WTC11 (cell line): ENCODE data around the gene MARCHF11. TPM values are rescaled to one million over a fixed set of nuclear protein-coding genes. Genes with fewer than 3 reads are reported as not detected.

Source experiments
- ATAC-seq: fragments of 200-7000 bp; cut with Tn5 transposase; 2 replicates; pipeline ENCODE4 v1.10.0; 2021; ENCODE audit warnings: mild to moderate bottlenecking, moderate library complexity
- Bru-seq: library from RNA; stranded (reverse); fragments of 400-500 nt; gene quantifications from one replicate; lab custom pipeline; 2021; lab: Mats Ljungman, UMichigan
- CTCF ChIA-PET: fragments of 300-600 bp; sonication (Branson Sonifier 250); formaldehyde crosslinking; loops from one replicate; lab custom pipeline; 2021; ENCODE audit warnings: antibody characterized with exemption; lab: Charles Lee
- POLR2A ChIA-PET: fragments of 350-600 bp; sonication (Branson Sonifier 250); formaldehyde crosslinking; loops from one replicate; lab custom pipeline; 2021; ENCODE audit warnings: antibody characterized with exemption; lab: Charles Lee
- DNase-seq: peaks from one replicate; pipeline ENCODE4 v3.0.0; 2021; ENCODE audit warnings: low spot score
- H3K27ac Mint-ChIP-seq: 2 replicates; pipeline ENCODE4 v1.8.0; 2021; ENCODE audit warnings: mixed read lengths
- H3K27me3 Mint-ChIP-seq: 2 replicates; pipeline ENCODE4 v1.8.0; 2021; ENCODE audit warnings: low read depth, mild to moderate bottlenecking, moderate library complexity, mixed read lengths
- H3K36me3 Mint-ChIP-seq: 2 replicates; pipeline ENCODE4 v1.8.0; 2021; ENCODE audit warnings: mixed read lengths
- H3K4me1 Mint-ChIP-seq: 2 replicates; pipeline ENCODE4 v1.8.0; 2022; ENCODE audit warnings: mixed read lengths
- H3K4me3 Mint-ChIP-seq: 2 replicates; pipeline ENCODE4 v1.8.0; 2021; ENCODE audit warnings: mild to moderate bottlenecking, moderate library complexity, mixed read lengths
- H3K9me3 Mint-ChIP-seq: 2 replicates; pipeline ENCODE4 v1.8.0; 2021; ENCODE audit warnings: mixed read lengths
- ATF1 ChIP-seq: sonication (generic); formaldehyde crosslinking; IDR thresholded peaks from 2 replicates; pipeline ENCODE4 v1.8.1; 2023; ENCODE audit warnings: mild to moderate bottlenecking, moderate library complexity, missing genetic modification reagents
- CREB1 ChIP-seq: sonication (generic); formaldehyde crosslinking; IDR thresholded peaks from 2 replicates; pipeline ENCODE4 v1.8.0; 2023; ENCODE audit warnings: mild to moderate bottlenecking, missing genetic modification reagents
- HMGA2 ChIP-seq: fragments of 250-450 bp; sonication (Bioruptor Pico); IDR thresholded peaks from 2 replicates; pipeline ENCODE4 v1.4.0; 2021; ENCODE audit warnings: mild to moderate bottlenecking, moderate library complexity
- MXD4 ChIP-seq: fragments of 250-450 bp; sonication (Bioruptor Pico); IDR thresholded peaks from 2 replicates; pipeline ENCODE4 v1.8.0; 2021; ENCODE audit warnings: mild to moderate bottlenecking, moderate library complexity, borderline replicate concordance
- NFE2L1 ChIP-seq: sonication (generic); formaldehyde crosslinking; IDR thresholded peaks from 2 replicates; pipeline ENCODE4 v1.8.1; 2023; ENCODE audit warnings: missing genetic modification reagents
- NR1H2 ChIP-seq: sonication (generic); formaldehyde crosslinking; IDR thresholded peaks from 2 replicates; pipeline ENCODE4 v1.9.0; 2021; ENCODE audit warnings: mild to moderate bottlenecking, moderate library complexity, missing genetic modification reagents
- OVOL2 ChIP-seq: fragments of 250-450 bp; sonication (Bioruptor Pico); IDR thresholded peaks from 2 replicates; pipeline ENCODE4 v1.9.0; 2021; ENCODE audit warnings: mild to moderate bottlenecking, borderline replicate concordance
- RELA ChIP-seq: sonication (generic); formaldehyde crosslinking; IDR thresholded peaks from 2 replicates; pipeline ENCODE4 v1.8.1; 2022; ENCODE audit warnings: missing genetic modification reagents, mild to moderate bottlenecking, borderline replicate concordance
- SOX15 ChIP-seq: fragments of 250-450 bp; sonication (Bioruptor Pico); IDR thresholded peaks from 2 replicates; pipeline ENCODE4 v1.9.0; 2021; ENCODE audit warnings: mild to moderate bottlenecking
- TEAD4 ChIP-seq: sonication (generic); formaldehyde crosslinking; IDR thresholded peaks from 2 replicates; pipeline ENCODE4 v1.8.0; 2022; ENCODE audit warnings: mild to moderate bottlenecking, missing genetic modification reagents
- ZNF121 ChIP-seq: sonication (generic); formaldehyde crosslinking; IDR thresholded peaks from 2 replicates; pipeline ENCODE4 v1.8.0; 2023; ENCODE audit warnings: missing genetic modification reagents
- ZNF671 ChIP-seq: fragments of 250-450 bp; sonication (Bioruptor Pico); IDR thresholded peaks from 2 replicates; pipeline ENCODE4 v1.8.0; 2021; ENCODE audit warnings: mild to moderate bottlenecking
- long read RNA-seq, 3 experiments: library from RNA in 1 of 3; library from capped mRNA in 1 of 3; library from polyadenylated mRNA in 1 of 3; unstranded in 2 of 3; stranded (forward) in 1 of 3; transcript quantifications; one replicate each; pipeline ENCODE4 v2.0.0, GENCODE V29; 2021
- total RNA-seq: library from RNA; stranded (reverse); gene quantifications from 3 replicates; pipeline ENCODE4 v1.2.3, GENCODE V29; 2021
- TF ChIP-seq, protein P1 (sequence below): sonication (generic); formaldehyde crosslinking; IDR thresholded peaks from 2 replicates; pipeline ENCODE4 v1.8.0; 2022; ENCODE audit warnings: mild to moderate bottlenecking, missing genetic modification reagents
- TF ChIP-seq, protein P2 (sequence below): sonication (generic); formaldehyde crosslinking; IDR thresholded peaks from 2 replicates; pipeline ENCODE4 v1.8.1; 2023; ENCODE audit warnings: mild to moderate bottlenecking, missing genetic modification reagents
- TF ChIP-seq, protein P3 (sequence below): sonication (generic); formaldehyde crosslinking; IDR thresholded peaks from 2 replicates; pipeline ENCODE4 v1.8.1; 2022; ENCODE audit warnings: low read depth, mild to moderate bottlenecking, moderate library complexity, missing genetic modification reagents, borderline replicate concordance
- TF ChIP-seq, protein P4 (sequence below): sonication (generic); formaldehyde crosslinking; IDR thresholded peaks from 2 replicates; pipeline ENCODE4 v1.8.0; 2023; ENCODE audit warnings: missing genetic modification reagents
- TF ChIP-seq, protein P5 (sequence below): sonication (generic); formaldehyde crosslinking; conservative IDR thresholded peaks from 2 replicates; pipeline ENCODE4 v1.8.1; 2023; ENCODE audit warnings: mild to moderate bottlenecking, low read depth, missing genetic modification reagents, moderate library complexity
- TF ChIP-seq, protein P6 (sequence below): fragments of 250-450 bp; sonication (Bioruptor Pico); conservative IDR thresholded peaks from 2 replicates; pipeline ENCODE4 v1.9.0; 2021; ENCODE audit warnings: mild to moderate bottlenecking
- TF ChIP-seq, protein P7 (sequence below): sonication (generic); formaldehyde crosslinking; IDR thresholded peaks from 2 replicates; pipeline ENCODE4 v1.8.1; 2023; ENCODE audit warnings: mild to moderate bottlenecking, moderate library complexity, missing genetic modification reagents

The MARCHF11 gene, protein sequence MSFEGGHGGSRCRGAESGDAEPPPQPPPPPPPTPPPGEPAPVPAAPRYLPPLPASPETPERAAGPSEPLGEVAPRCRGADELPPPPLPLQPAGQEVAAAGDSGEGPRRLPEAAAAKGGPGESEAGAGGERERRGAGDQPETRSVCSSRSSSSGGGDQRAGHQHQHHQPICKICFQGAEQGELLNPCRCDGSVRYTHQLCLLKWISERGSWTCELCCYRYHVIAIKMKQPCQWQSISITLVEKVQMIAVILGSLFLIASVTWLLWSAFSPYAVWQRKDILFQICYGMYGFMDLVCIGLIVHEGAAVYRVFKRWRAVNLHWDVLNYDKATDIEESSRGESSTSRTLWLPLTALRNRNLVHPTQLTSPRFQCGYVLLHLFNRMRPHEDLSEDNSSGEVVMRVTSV
- total RNA-seq (2.9 to 3.8 TPM (median 3.1 TPM) in 3 replicates), Bru-seq, nascent RNA (percentile 43 among the genes with signal in this experiment)
- long read RNA-seq, experiment 1, partial matches to known transcripts: 0 of 5 reads
- long read RNA-seq, experiment 1, other reads (novel, unspliced or antisense): 3 of 5 reads
- long read RNA-seq, experiment 2, partial matches to known transcripts: 0 of 1 reads
- long read RNA-seq, experiment 2, other reads (novel, unspliced or antisense): 0 of 1 reads
- long read RNA-seq, experiment 3: 0 reads

DNA sequence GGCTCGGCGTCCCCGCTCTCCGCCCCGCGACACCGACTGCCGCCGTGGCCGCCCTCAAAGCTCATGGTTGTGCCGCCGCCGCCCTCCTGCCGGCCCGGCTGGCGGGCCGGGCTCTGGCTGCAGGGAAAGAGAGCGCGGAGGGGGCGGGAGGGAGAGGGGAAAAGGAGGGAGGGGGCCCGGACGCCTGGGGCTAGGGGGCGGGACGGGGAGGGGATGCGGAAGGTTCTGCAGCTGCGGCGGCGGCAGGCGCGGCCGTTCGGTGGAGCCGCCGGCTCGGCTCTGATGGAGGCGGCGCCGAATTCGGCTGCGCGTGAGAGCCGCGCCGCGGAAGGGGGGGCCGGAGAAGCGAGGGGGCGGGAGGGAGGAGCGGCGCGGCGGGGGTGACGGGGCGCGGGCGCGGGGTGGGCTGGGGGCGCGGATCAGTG is at the start of gene MARCHF11:
Gene MARCHF11, minus strand, starts transcription at position 281 of the 425 bp plus-strand sequence. Its CDS starts 216 bp downstream, at position 65.
- peak; percentile 66 for DNase-seq
- TF ChIP-seq, protein P1, sequence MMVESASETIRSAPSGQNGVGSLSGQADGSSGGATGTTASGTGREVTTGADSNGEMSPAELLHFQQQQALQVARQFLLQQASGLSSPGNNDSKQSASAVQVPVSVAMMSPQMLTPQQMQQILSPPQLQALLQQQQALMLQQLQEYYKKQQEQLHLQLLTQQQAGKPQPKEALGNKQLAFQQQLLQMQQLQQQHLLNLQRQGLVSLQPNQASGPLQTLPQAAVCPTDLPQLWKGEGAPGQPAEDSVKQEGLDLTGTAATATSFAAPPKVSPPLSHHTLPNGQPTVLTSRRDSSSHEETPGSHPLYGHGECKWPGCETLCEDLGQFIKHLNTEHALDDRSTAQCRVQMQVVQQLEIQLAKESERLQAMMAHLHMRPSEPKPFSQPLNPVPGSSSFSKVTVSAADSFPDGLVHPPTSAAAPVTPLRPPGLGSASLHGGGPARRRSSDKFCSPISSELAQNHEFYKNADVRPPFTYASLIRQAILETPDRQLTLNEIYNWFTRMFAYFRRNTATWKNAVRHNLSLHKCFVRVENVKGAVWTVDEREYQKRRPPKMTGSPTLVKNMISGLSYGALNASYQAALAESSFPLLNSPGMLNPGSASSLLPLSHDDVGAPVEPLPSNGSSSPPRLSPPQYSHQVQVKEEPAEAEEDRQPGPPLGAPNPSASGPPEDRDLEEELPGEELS (CRISPR knock-in tag): no peak
- TF ChIP-seq CREB1 (CRISPR knock-in tag): no peak
- no peak for TF ChIP-seq NFE2L1 (CRISPR knock-in tag)
- TF ChIP-seq ZNF671: no peak
- TF ChIP-seq, protein P2, sequence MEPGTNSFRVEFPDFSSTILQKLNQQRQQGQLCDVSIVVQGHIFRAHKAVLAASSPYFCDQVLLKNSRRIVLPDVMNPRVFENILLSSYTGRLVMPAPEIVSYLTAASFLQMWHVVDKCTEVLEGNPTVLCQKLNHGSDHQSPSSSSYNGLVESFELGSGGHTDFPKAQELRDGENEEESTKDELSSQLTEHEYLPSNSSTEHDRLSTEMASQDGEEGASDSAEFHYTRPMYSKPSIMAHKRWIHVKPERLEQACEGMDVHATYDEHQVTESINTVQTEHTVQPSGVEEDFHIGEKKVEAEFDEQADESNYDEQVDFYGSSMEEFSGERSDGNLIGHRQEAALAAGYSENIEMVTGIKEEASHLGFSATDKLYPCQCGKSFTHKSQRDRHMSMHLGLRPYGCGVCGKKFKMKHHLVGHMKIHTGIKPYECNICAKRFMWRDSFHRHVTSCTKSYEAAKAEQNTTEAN (CRISPR knock-in tag): no peak
- TF ChIP-seq, all 79 proteins: peak for 0
- CTCF ChIA-PET: interaction anchor here (1.1 to 3.4 kb wide), 6 partner anchors 19 to 279 kb away, joined by 3 to 15 read pairs (median 4); no protein-coding TSS in a partner anchor
- peaks cover 13% of the 10 kb centered on the region for H3K4me1 Mint-ChIP-seq
- H3K27ac Mint-ChIP-seq: no peak within 1 kb of the TSS
- peaks cover 55% of the 10 kb centered on the region for H3K27me3 Mint-ChIP-seq
- H3K36me3 Mint-ChIP-seq: no peaks in the 10 kb centered on the region
- H3K4me3 Mint-ChIP-seq: peak within 1 kb of the TSS; percentile 77
- H3K9me3 Mint-ChIP-seq: no peaks in the 10 kb centered on the region
- ATAC-seq: peak; percentile 29
- POLR2A ChIA-PET: no interaction called here

DNA sequence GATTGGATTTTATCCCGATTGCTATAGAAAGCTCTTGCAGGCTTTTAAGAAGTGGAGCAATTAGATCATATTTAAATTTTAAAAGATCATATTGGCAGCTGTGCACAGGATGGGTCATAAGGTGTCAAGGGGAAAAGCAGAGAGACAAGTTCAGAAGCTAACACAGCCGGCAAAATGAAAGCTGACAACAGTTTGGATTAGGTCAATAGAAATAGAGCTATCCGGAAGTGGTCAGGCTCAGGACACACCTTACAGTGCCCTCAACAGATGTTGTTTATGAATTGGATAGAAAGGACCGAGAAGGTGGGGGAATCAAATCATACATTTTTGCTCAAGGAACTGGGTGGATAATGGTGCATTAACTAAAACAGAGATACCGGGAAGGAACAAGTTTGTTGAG is 46.3 kb upstream of the MARCHF11 start:
- no peaks in the 10 kb centered on the region for H3K27me3 Mint-ChIP-seq
- TF ChIP-seq, protein P3, sequence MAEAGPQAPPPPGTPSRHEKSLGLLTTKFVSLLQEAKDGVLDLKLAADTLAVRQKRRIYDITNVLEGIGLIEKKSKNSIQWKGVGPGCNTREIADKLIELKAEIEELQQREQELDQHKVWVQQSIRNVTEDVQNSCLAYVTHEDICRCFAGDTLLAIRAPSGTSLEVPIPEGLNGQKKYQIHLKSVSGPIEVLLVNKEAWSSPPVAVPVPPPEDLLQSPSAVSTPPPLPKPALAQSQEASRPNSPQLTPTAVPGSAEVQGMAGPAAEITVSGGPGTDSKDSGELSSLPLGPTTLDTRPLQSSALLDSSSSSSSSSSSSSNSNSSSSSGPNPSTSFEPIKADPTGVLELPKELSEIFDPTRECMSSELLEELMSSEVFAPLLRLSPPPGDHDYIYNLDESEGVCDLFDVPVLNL: no peak
- TF ChIP-seq, protein P4, sequence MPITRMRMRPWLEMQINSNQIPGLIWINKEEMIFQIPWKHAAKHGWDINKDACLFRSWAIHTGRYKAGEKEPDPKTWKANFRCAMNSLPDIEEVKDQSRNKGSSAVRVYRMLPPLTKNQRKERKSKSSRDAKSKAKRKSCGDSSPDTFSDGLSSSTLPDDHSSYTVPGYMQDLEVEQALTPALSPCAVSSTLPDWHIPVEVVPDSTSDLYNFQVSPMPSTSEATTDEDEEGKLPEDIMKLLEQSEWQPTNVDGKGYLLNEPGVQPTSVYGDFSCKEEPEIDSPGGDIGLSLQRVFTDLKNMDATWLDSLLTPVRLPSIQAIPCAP: no peak
- TF ChIP-seq, protein P5, sequence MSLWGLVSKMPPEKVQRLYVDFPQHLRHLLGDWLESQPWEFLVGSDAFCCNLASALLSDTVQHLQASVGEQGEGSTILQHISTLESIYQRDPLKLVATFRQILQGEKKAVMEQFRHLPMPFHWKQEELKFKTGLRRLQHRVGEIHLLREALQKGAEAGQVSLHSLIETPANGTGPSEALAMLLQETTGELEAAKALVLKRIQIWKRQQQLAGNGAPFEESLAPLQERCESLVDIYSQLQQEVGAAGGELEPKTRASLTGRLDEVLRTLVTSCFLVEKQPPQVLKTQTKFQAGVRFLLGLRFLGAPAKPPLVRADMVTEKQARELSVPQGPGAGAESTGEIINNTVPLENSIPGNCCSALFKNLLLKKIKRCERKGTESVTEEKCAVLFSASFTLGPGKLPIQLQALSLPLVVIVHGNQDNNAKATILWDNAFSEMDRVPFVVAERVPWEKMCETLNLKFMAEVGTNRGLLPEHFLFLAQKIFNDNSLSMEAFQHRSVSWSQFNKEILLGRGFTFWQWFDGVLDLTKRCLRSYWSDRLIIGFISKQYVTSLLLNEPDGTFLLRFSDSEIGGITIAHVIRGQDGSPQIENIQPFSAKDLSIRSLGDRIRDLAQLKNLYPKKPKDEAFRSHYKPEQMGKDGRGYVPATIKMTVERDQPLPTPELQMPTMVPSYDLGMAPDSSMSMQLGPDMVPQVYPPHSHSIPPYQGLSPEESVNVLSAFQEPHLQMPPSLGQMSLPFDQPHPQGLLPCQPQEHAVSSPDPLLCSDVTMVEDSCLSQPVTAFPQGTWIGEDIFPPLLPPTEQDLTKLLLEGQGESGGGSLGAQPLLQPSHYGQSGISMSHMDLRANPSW: no peak
- TF ChIP-seq RELA (CRISPR knock-in tag): no peak
- no peak for TF ChIP-seq ATF1
- TF ChIP-seq MXD4 (CRISPR knock-in tag): no peak
- no peak for TF ChIP-seq OVOL2 (CRISPR knock-in tag)
- TF ChIP-seq TEAD4 (CRISPR knock-in tag): no peak
- TF ChIP-seq, protein P6, sequence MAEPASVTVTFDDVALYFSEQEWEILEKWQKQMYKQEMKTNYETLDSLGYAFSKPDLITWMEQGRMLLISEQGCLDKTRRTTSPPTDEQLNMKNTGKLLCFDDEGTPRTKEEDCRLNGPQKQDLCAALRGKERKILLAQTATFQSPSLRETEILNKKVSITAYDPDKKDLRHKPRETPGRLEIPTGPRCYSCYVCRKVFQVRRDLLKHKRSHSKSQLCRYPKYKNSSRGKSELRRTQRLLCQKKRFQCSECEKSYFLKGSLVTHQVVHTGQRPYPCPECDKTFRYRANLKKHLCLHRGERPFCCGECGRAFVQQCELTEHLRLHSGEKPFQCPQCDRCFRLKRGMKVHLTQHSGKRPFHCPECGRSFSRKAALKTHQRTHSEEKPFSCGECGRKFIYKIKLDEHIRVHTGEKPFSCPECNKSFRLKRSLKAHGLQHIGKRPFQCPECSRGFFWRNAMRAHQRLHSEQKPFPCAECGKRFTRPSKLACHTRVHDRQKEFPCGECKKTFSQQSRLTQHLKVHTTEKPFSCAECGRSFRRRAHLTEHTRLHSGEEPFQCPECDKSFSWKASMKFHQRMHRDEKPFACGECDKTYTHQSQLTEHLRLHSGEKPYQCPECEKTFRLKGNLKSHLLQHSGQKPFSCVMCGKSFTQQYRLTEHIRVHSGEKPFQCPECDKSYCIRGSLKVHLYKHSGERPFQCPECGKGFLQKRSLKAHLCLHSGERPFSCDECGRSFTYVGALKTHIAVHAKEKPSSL (CRISPR knock-in tag): no peak
- TF ChIP-seq, protein P7, sequence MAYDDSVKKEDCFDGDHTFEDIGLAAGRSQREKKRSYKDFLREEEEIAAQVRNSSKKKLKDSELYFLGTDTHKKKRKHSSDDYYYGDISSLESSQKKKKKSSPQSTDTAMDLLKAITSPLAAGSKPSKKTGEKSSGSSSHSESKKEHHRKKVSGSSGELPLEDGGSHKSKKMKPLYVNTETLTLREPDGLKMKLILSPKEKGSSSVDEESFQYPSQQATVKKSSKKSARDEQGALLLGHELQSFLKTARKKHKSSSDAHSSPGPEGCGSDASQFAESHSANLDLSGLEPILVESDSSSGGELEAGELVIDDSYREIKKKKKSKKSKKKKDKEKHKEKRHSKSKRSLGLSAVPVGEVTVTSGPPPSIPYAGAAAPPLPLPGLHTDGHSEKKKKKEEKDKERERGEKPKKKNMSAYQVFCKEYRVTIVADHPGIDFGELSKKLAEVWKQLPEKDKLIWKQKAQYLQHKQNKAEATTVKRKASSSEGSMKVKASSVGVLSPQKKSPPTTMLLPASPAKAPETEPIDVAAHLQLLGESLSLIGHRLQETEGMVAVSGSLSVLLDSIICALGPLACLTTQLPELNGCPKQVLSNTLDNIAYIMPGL (CRISPR knock-in tag): no peak
- TF ChIP-seq HMGA2 (CRISPR knock-in tag): no peak
- no peak for TF ChIP-seq ZNF121 (CRISPR knock-in tag)
- TF ChIP-seq NR1H2 (CRISPR knock-in tag): no peak
- no peak for TF ChIP-seq SOX15 (CRISPR knock-in tag)
- TF ChIP-seq, all 79 proteins: peak for 0
- no peak for ATAC-seq
- H3K36me3 Mint-ChIP-seq: no peaks in the 10 kb centered on the region
- ChIA-PET CTCF (no interaction called here), POLR2A (no interaction called here)
- DNase-seq: no peak
- H3K27ac Mint-ChIP-seq: no peak overlapping the region
- no peaks in the 10 kb centered on the region for H3K9me3 Mint-ChIP-seq
- H3K4me1 Mint-ChIP-seq: peaks cover 14% of the 10 kb centered on the region
- no peak overlapping the region for H3K4me3 Mint-ChIP-seq
